AG04450 (cell line): ENCODE measurements around the gene SHANK2. TPM values are rescaled to one million over a fixed set of nuclear protein-coding genes. Genes with fewer than 3 reads are reported as not detected.

Experiments used
- CTCF ChIA-PET: fragments of 300-600, 350-600 bp; formaldehyde crosslinking; extraction: SDS; loops from one replicate; lab custom pipeline; 2022; ENCODE audit warnings: antibody characterized with exemption, inconsistent platforms; lab: Charles Lee
- POLR2A ChIA-PET: fragments of 350-600 bp; formaldehyde crosslinking; extraction: SDS; loops from one replicate; lab custom pipeline; 2021; ENCODE audit warnings: antibody characterized with exemption, inconsistent platforms; lab: Yijun Ruan, JAX
- DNase-seq: peaks from one replicate; pipeline ENCODE4 v3.0.0-alpha.2; 2011; ENCODE audit warnings: low read depth, low spot score
- H3K27ac ChIP-seq: one replicate; pipeline ENCODE4 v1.5.1; 2012; ENCODE audit warnings: low read depth, low read length, control low read depth
- H3K27me3 ChIP-seq: one replicate; pipeline ENCODE4 v1.6.0; 2012; ENCODE audit warnings: low read length; ENCODE audit not compliant: control insufficient read depth, insufficient read depth
- H3K4me3 ChIP-seq: 2 replicates; pipeline ENCODE4 v1.5.1; 2011; ENCODE audit warnings: mild to moderate bottlenecking, low read depth, low read length, control low read depth
- H3K9me3 ChIP-seq: 2 replicates; pipeline ENCODE4 v1.5.1; 2012; ENCODE audit warnings: low read length; ENCODE audit not compliant: control insufficient read depth, insufficient read depth
- CTCF ChIP-seq: IDR thresholded peaks from 2 replicates; pipeline ENCODE4 v1.5.1; 2011; ENCODE audit warnings: low read depth, low read length, control low read depth, inconsistent platforms
- polyA plus RNA-seq: library from polyadenylated mRNA; depleted of rRNA; stranded (reverse); fragments of >200 nt; gene quantifications from 2 replicates; pipeline ENCODE4 v1.2.3, GENCODE V29; 2011

Gene SHANK2
- polyA plus RNA-seq, 1 experiment: 0.72 TPM

- Histone ChIP-seq H3K4me3 (no peak overlapping the region), H3K9me3 (no peaks in the 10 kb centered on the region; the same call in 1 of the 2 replicates), H3K27me3 (peaks cover 29% of the 10 kb centered on the region), H3K27ac (no peak overlapping the region)
- TF ChIP-seq CTCF: no peak
- ChIA-PET POLR2A (no interaction called here), CTCF (interaction anchor here (0.5 kb wide), 1 partner anchor 97 kb away, joined by 3 read pairs; no protein-coding TSS in a partner anchor)
- no peak for DNase-seq
These were observed 5.8 kb downstream of the SHANK2 start for GRCh38 chr11:71246559-71246958.

- H3K27ac ChIP-seq: no peak overlapping the region
- no peak overlapping the region for H3K4me3 ChIP-seq
- CTCF ChIA-PET: no interaction called here
- H3K27me3 ChIP-seq: peaks cover 25% of the 10 kb centered on the region
- TF ChIP-seq CTCF: no peak
- no peak for DNase-seq
- H3K9me3 ChIP-seq: no peaks in the 10 kb centered on the region; the same call in 1 of the 2 replicates
- POLR2A ChIA-PET: no interaction called here
These were observed 6.6 kb downstream of the SHANK2 start for GRCh38 chr11:71245601-71246391.

- H3K27ac ChIP-seq: no peak overlapping the region
- POLR2A ChIA-PET: interaction anchor here (1.0 kb wide), 1 partner anchor 43 kb away, joined by 5 read pairs; no protein-coding TSS in a partner anchor
- H3K27me3 ChIP-seq: peaks cover 14% of the 10 kb centered on the region
- H3K4me3 ChIP-seq: no peak overlapping the region
- DNase-seq: no peak
- no peaks in the 10 kb centered on the region; the same call in 1 of the 2 replicates for H3K9me3 ChIP-seq
- no peak for TF ChIP-seq CTCF
- CTCF ChIA-PET: no interaction called here
These were observed 8.1 kb downstream of the SHANK2 start for GRCh38 chr11:71244116-71244810.

GRCh38 chr11:71242391-71242790 is 10.0 kb downstream of the SHANK2 start:
- DNase-seq: no peak
- H3K9me3 ChIP-seq: no peaks in the 10 kb centered on the region; the same call in 1 of the 2 replicates
- ChIA-PET POLR2A (no interaction called here), CTCF (interaction anchor here (0.6 kb wide), 1 partner anchor 145 kb away, joined by 3 read pairs; no protein-coding TSS in a partner anchor)
- no peak for TF ChIP-seq CTCF
- peaks cover 5% of the 10 kb centered on the region for H3K27me3 ChIP-seq
- H3K27ac ChIP-seq: no peak overlapping the region
- H3K4me3 ChIP-seq: no peak overlapping the region
